Measurements from ENCODE around the gene EDN1.
"Not testable (repeated sequence)": the region's sequence is repeated elsewhere in the genome, so short reads cannot be mapped to it uniquely, and the experiment has no call there.

The EDN1 gene

GRCh38 chr6:12327391-12327790 lies 37.2 kb downstream of the EDN1 start:
- no peak for DNase-seq (ENCODE audit: low read depth in 2 of 2)

- DNase-seq (ENCODE audit: low read depth in 2 of 2), result no peak
These were observed 37.8 kb downstream of the EDN1 start for GRCh38 chr6:12327988-12328387.

GRCh38 chr6:12328701-12329100 lies 38.5 kb downstream of the EDN1 start:
- no peak for DNase-seq (ENCODE audit: low read depth in 2 of 2)

GRCh38 chr6:12331474-12331873 lies 41.3 kb downstream of the EDN1 start:
- no peak for DNase-seq (ENCODE audit: low read depth in 2 of 2)

- DNase-seq (ENCODE audit: low read depth in 2 of 2), result no peak
These were observed 42.0 kb downstream of the EDN1 start for GRCh38 chr6:12331951-12332749.

- DNase-seq (ENCODE audit: low read depth in 2 of 2), result not testable (repeated sequence)
These were observed 42.6 kb downstream of the EDN1 start for GRCh38 chr6:12332750-12333079.

GRCh38 chr6:12333128-12333527 lies 43.0 kb downstream of the EDN1 start:
- DNase-seq (ENCODE audit: low read depth in 2 of 2), result no peak

GRCh38 chr6:12334526-12335130 lies 44.5 kb downstream of the EDN1 start:
- no peak for DNase-seq (ENCODE audit: low read depth in 2 of 2)

GRCh38 chr6:12335131-12335527 lies 45.0 kb downstream of the EDN1 start:
- no peak for DNase-seq (ENCODE audit: low read depth in 2 of 2)

- no peak for DNase-seq (ENCODE audit: low read depth in 2 of 2)
These were observed 45.6 kb downstream of the EDN1 start for GRCh38 chr6:12335717-12336116.

GRCh38 chr6:12336121-12336971 lies 46.2 kb downstream of the EDN1 start:
- DNase-seq (ENCODE audit: low read depth in 2 of 2), result no peak

- no peak for DNase-seq (ENCODE audit: low read depth in 2 of 2)
These were observed 48.9 kb downstream of the EDN1 start for GRCh38 chr6:12339022-12339421.

- no peak for DNase-seq (ENCODE audit: low read depth in 2 of 2)
These were observed 49.8 kb downstream of the EDN1 start for GRCh38 chr6:12339808-12340487.

GRCh38 chr6:12340488-12340818 lies 50.3 kb downstream of the EDN1 start:
- DNase-seq (ENCODE audit: low read depth in 2 of 2), result no peak

- no peak for DNase-seq (ENCODE audit: low read depth in 2 of 2)
These were observed 52.5 kb downstream of the EDN1 start for GRCh38 chr6:12342664-12343063.

- DNase-seq (ENCODE audit: low read depth in 2 of 2), result no peak
These were observed 52.9 kb downstream of the EDN1 start for GRCh38 chr6:12343122-12343439.

- no peak for DNase-seq (ENCODE audit: low read depth in 2 of 2)
These were observed 53.4 kb downstream of the EDN1 start for GRCh38 chr6:12343440-12344162.

GRCh38 chr6:12344296-12344695 lies 54.1 kb downstream of the EDN1 start:
- DNase-seq (ENCODE audit: low read depth in 2 of 2), result no peak

GRCh38 chr6:12344961-12345693 lies 55.0 kb downstream of the EDN1 start:
- no peak for DNase-seq (ENCODE audit: low read depth in 2 of 2)

- no peak for DNase-seq (ENCODE audit: low read depth in 2 of 2)
These were observed 55.5 kb downstream of the EDN1 start for GRCh38 chr6:12345694-12346058.
